Endothelial cell (in vitro differentiated cells): ENCODE results near the gene TAS2R3. TPM values are rescaled to one million over a fixed set of nuclear protein-coding genes. Genes with fewer than 3 reads are reported as not detected.

Experiments used
- DNase-seq: peaks from one replicate; pipeline ENCODE4 v3.0.0; 2021; ENCODE audit warnings: low spot score
- H3K27ac Mint-ChIP-seq: one replicate; pipeline ENCODE4 v1.8.0; 2021; ENCODE audit warnings: mixed read lengths, inconsistent platforms; ENCODE audit not compliant: unreplicated experiment
- H3K27me3 Mint-ChIP-seq: one replicate; pipeline ENCODE4 v1.8.0; 2021; ENCODE audit warnings: mild to moderate bottlenecking, moderate library complexity, mixed read lengths, inconsistent platforms; ENCODE audit not compliant: unreplicated experiment
- H3K36me3 Mint-ChIP-seq: one replicate; pipeline ENCODE4 v1.8.0; 2021; ENCODE audit warnings: mild to moderate bottlenecking, low read depth, mixed read lengths, inconsistent platforms; ENCODE audit not compliant: unreplicated experiment
- H3K4me1 Mint-ChIP-seq: one replicate; pipeline ENCODE4 v1.8.0; 2021; ENCODE audit warnings: mild to moderate bottlenecking, mixed read lengths, inconsistent platforms; ENCODE audit not compliant: unreplicated experiment
- H3K4me3 Mint-ChIP-seq: one replicate; pipeline ENCODE4 v1.8.0; 2021; ENCODE audit warnings: mild to moderate bottlenecking, mixed read lengths, inconsistent platforms; ENCODE audit not compliant: unreplicated experiment
- H3K9me3 Mint-ChIP-seq: one replicate; pipeline ENCODE4 v1.8.0; 2021; ENCODE audit warnings: mixed read lengths, inconsistent platforms; ENCODE audit not compliant: unreplicated experiment
- total RNA-seq: library from RNA; stranded (reverse); fragmentation: NEBNext Ultra II Directional; extraction: Animal tissue kit (Norgen Biotek cat#: 25700); gene quantifications from one replicate; pipeline ENCODE4 v1.2.1, GENCODE V29; 2021; ENCODE audit not compliant: unreplicated experiment
- TF ChIP-seq, protein P1 (sequence below): fragments of 200-600 bp; sonication (generic); IDR thresholded peaks from one replicate; pipeline ENCODE4 v1.5.0; 2021; ENCODE audit warnings: antibody characterized with exemption; ENCODE audit not compliant: unreplicated experiment

TAS2R3 gene
- total RNA-seq, 1 donor from 2014 or later, result 0.74 TPM

DNA sequence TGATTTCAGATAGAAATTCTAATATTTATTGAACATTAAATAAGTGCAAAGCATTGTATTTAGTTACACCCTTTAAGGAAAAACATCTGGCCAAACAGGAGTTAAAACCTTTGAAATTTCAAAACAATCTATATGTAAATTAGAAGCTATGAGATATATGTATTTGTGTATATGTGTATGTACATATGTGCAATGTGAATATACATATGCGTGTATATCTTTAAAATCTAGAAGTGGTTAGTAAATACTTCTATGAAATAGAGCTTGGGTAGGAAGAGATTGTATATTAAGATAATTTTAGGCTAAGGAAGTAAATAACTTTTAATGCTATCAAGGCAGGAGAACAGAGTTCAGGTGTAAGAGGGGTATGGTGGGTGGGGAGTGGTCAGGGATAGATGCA is 46.4 kb upstream of the TAS2R3 start:
- Mint-ChIP-seq H3K27ac (no peak overlapping the region), H3K36me3 (no peaks in the 10 kb centered on the region), H3K9me3 (no peaks in the 10 kb centered on the region), H3K4me3 (no peak overlapping the region), H3K4me1 (no peaks in the 10 kb centered on the region), H3K27me3 (no peaks in the 10 kb centered on the region)
- DNase-seq, result no peak
- TF ChIP-seq, protein P1, sequence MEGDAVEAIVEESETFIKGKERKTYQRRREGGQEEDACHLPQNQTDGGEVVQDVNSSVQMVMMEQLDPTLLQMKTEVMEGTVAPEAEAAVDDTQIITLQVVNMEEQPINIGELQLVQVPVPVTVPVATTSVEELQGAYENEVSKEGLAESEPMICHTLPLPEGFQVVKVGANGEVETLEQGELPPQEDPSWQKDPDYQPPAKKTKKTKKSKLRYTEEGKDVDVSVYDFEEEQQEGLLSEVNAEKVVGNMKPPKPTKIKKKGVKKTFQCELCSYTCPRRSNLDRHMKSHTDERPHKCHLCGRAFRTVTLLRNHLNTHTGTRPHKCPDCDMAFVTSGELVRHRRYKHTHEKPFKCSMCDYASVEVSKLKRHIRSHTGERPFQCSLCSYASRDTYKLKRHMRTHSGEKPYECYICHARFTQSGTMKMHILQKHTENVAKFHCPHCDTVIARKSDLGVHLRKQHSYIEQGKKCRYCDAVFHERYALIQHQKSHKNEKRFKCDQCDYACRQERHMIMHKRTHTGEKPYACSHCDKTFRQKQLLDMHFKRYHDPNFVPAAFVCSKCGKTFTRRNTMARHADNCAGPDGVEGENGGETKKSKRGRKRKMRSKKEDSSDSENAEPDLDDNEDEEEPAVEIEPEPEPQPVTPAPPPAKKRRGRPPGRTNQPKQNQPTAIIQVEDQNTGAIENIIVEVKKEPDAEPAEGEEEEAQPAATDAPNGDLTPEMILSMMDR, result no peak

DNA sequence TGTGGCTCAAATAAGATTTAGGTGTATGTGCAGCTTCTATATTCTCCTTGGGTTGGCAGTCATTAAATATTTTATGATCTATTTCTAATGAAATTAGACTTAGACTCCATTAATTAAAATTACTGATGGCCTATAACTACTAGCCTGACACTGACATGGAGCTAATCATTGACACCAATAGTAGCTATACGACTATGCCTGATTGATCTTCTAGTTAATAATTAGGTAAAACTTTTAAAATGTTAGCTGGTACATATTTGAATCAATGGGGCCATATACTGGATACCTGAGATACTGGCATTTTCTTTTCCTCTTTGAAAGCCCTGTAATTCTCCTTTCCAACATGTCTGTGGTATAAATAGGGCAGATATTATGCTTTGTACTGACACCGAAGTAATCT is 41.4 kb upstream of the TAS2R3 start:
- Mint-ChIP-seq H3K4me1 (peaks cover 2% of the 10 kb centered on the region), H3K4me3 (no peak overlapping the region), H3K9me3 (no peaks in the 10 kb centered on the region), H3K27me3 (no peaks in the 10 kb centered on the region), H3K27ac (no peak overlapping the region), H3K36me3 (no peaks in the 10 kb centered on the region)
- DNase-seq, result no peak
- TF ChIP-seq, protein P1, result no peak

DNA sequence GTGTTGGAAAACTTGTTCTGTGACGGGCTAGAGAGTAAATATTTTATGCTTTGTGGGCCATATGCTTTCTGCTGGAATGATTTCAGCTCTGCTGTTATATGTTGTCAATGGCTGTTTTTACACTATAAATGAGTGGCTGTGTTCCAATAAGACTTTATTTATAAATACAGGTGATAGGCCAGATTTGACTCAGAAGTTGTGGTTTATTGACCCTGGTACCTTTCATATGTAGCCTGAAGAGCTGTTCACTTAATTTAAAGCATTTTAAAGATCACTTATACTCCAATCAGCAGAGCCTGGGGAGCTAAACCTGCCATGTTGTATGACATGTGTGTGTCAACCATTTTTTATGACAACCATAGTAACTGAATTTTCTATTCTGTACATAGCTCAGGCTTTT is 34.9 kb upstream of the TAS2R3 start:
- Mint-ChIP-seq H3K27me3 (no peaks in the 10 kb centered on the region), H3K9me3 (no peaks in the 10 kb centered on the region), H3K36me3 (no peaks in the 10 kb centered on the region), H3K4me3 (no peak overlapping the region), H3K4me1 (peaks cover 2% of the 10 kb centered on the region), H3K27ac (no peak overlapping the region)
- TF ChIP-seq, protein P1, result no peak
- no peak for DNase-seq

DNA sequence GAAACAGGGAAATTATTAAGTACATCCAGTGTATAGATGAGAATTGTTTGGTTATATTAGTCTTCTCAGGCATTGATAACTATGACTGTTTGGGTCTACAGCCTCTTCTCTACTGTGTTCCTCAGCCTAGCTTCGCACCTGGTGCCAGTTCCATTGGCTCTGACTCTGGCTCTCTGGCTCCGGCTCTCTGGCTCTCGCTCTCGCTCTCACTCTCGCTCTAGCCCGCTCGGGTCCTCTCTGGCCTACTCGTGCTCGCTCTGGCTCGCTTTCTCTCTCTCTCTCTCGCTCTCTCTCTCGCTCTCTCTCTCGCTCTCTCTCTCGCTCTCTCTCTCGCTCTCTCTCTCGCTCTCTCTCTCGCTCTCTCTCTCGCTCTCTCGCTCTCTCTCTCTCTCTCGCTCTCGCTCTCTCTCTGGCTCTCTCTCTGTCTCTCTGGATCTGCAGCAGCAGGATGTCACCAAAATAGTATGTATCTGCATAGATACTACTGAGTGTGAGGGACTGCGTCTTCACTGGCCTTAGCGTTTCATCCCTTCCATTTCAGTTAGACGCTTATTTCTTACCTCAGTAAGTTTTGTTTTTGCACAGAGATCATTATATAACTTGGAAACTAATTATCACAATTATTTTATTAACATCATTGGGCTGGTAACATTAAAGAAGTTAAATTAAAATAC is 32.3 kb upstream of the TAS2R3 start:
- Mint-ChIP-seq H3K4me1 (no peaks in the 10 kb centered on the region), H3K36me3 (no peaks in the 10 kb centered on the region), H3K27me3 (no peaks in the 10 kb centered on the region), H3K9me3 (no peaks in the 10 kb centered on the region), H3K4me3 (no peak overlapping the region), H3K27ac (no peak overlapping the region)
- no peak for DNase-seq
- TF ChIP-seq, protein P1, result no peak

DNA sequence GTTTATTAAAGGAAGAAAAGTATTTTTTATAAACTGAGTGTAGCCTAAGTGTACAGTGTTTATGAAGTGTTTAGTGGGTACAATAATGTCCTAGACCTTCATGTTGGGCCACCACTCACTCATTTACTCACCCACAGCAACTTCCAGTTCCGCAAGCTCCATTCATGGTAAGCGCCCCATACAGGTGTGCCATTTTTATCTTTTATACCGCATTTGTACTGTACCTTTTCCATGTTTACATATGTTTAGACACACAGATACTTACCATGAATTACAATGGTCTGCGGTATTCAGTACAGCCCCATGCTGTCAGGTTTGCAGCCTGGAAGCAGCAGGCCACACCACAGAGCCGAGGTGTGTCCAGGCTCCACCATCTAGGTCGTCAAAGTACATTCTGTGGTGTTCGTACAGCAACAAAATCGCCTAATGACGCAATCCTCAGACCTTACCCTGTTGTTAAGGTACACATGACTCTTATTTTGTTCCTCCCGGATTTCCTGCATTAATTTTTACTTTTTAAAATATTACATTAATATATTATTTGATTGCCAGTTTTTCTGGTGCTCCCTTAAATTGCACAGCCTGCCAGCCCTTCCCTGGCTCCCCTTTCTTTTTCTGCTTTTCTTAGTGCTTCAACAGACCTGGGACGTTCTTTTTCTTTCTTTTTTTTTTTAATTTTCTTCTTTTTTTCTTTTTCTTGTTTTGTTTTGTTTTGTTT is 26.6 kb upstream of the TAS2R3 start:
- no peaks in the 10 kb centered on the region for H3K9me3 Mint-ChIP-seq
- DNase-seq, result no peak
- no peaks in the 10 kb centered on the region for H3K36me3 Mint-ChIP-seq
- H3K27ac Mint-ChIP-seq, result peak overlapping the region; percentile 98
- H3K4me3 Mint-ChIP-seq, result peak overlapping the region; percentile 98
- TF ChIP-seq, protein P1, result no peak
- peaks cover 6% of the 10 kb centered on the region for H3K27me3 Mint-ChIP-seq
- peaks cover 16% of the 10 kb centered on the region for H3K4me1 Mint-ChIP-seq
